ENCODE measurements around the gene ATM. TPM values are rescaled to one million over a fixed set of nuclear protein-coding genes. Genes with fewer than 3 reads are reported as not detected.

The ATM gene
- total RNA-seq, 2 donors from 2014 or later = 29.3 to 29.8 TPM

- TF ChIP-seq CTCF (IDR thresholded peaks at IDR 0.05) = no peak
- peaks cover 17% of the 10 kb centered on the region for H3K36me3 ChIP-seq
- no peaks in the 10 kb centered on the region for H3K4me1 ChIP-seq
- no peak overlapping the region for H3K4me3 ChIP-seq
- H3K27me3 ChIP-seq = no peaks in the 10 kb centered on the region
- H3K27ac ChIP-seq = no peak overlapping the region
- DNase-seq (ENCODE audit: low spot score) = no peak
- H3K9me3 ChIP-seq = no peaks in the 10 kb centered on the region
Observed at GRCh38 chr11:108341654-108342053, 118.8 kb downstream of the ATM start.

- Histone ChIP-seq H3K36me3 (peaks cover 13% of the 10 kb centered on the region), H3K27me3 (no peaks in the 10 kb centered on the region), H3K9me3 (no peaks in the 10 kb centered on the region), H3K4me1 (no peaks in the 10 kb centered on the region), H3K27ac (no peak overlapping the region), H3K4me3 (no peak overlapping the region)
- no peak for TF ChIP-seq CTCF (IDR thresholded peaks at IDR 0.05)
- DNase-seq (ENCODE audit: low spot score) = no peak
Observed at GRCh38 chr11:108343714-108344113, 120.8 kb downstream of the ATM start.

GRCh38 chr11:108345767-108346166, 122.9 kb downstream of the ATM start:
- H3K4me3 ChIP-seq = no peak overlapping the region
- H3K27me3 ChIP-seq = no peaks in the 10 kb centered on the region
- no peak for DNase-seq (ENCODE audit: low spot score)
- no peaks in the 10 kb centered on the region for H3K9me3 ChIP-seq
- no peak for TF ChIP-seq CTCF (IDR thresholded peaks at IDR 0.05)
- H3K27ac ChIP-seq = no peak overlapping the region
- peaks cover 31% of the 10 kb centered on the region for H3K36me3 ChIP-seq
- no peaks in the 10 kb centered on the region for H3K4me1 ChIP-seq

GRCh38 chr11:108346451-108346850, 123.6 kb downstream of the ATM start:
- no peaks in the 10 kb centered on the region for H3K9me3 ChIP-seq
- H3K27ac ChIP-seq = no peak overlapping the region
- no peaks in the 10 kb centered on the region for H3K4me1 ChIP-seq
- H3K4me3 ChIP-seq = no peak overlapping the region
- peaks cover 33% of the 10 kb centered on the region for H3K36me3 ChIP-seq
- TF ChIP-seq CTCF (IDR thresholded peaks at IDR 0.05) = no peak
- no peak for DNase-seq (ENCODE audit: low spot score)
- no peaks in the 10 kb centered on the region for H3K27me3 ChIP-seq

GRCh38 chr11:108351468-108351867, 128.6 kb downstream of the ATM start:
- H3K4me3 ChIP-seq = no peak overlapping the region
- H3K36me3 ChIP-seq = peaks cover 61% of the 10 kb centered on the region
- H3K9me3 ChIP-seq = no peaks in the 10 kb centered on the region
- H3K27me3 ChIP-seq = no peaks in the 10 kb centered on the region
- H3K27ac ChIP-seq = no peak overlapping the region
- TF ChIP-seq CTCF (IDR thresholded peaks at IDR 0.05) = no peak
- no peak for DNase-seq (ENCODE audit: low spot score)
- H3K4me1 ChIP-seq = no peaks in the 10 kb centered on the region

- Histone ChIP-seq H3K27ac (no peak overlapping the region), H3K9me3 (no peaks in the 10 kb centered on the region), H3K27me3 (no peaks in the 10 kb centered on the region), H3K4me1 (no peaks in the 10 kb centered on the region), H3K4me3 (no peak overlapping the region), H3K36me3 (peaks cover 10% of the 10 kb centered on the region)
- no peak for DNase-seq (ENCODE audit: low spot score)
- no peak for TF ChIP-seq CTCF (IDR thresholded peaks at IDR 0.05)
Observed at GRCh38 chr11:108364159-108364558, 141.3 kb downstream of the ATM start.
